T-helper 2 cell (primary cell): ENCODE results near the gene FBXO33.

Experiments used
- DNase-seq, 5 experiments: peaks; one replicate each; pipeline versions ENCODE4 v3.0.0 to v3.0.0-alpha.2; 2012 to 2022
- total RNA-seq, 2 donors: gene quantifications; one replicate each; lab custom pipeline; 2026; lab: John Stamatoyannopoulos, UW

FBXO33 gene, protein sequence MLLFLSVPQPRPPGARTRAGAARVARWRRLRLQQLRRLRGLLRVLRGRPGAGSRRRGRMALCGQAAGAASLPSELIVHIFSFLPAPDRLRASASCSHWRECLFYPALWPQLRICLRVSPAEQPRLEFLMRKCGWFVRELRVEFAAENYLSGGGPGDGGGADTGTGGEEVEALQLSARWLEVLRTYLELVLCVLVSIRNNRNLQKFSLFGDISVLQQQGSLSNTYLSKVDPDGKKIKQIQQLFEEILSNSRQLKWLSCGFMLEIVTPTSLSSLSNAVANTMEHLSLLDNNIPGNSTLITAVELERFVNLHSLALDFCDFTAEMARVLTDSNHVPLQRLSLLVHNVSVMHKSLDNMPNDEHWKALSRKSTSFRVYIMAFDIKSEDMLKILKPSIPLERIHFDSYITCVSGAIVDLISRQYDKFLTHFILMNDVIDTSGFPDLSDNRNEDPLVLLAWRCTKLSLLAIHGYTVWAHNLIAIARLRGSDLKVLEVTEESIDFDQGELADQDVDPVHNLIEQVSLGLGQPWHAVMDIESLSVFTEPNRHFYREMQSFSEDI
- 98.5 to 184 reads per million in 2 donors for total RNA-seq

- peak; percentile 89 to 98 (median 94) for DNase-seq
Observed at GRCh38 chr14:39432179-39432618, at the start of gene FBXO33. TSS of gene FBXO33 (minus strand) at chr14:39432433. CDS start at chr14:39432162, 271 bp downstream.

- no peak for DNase-seq
Observed at GRCh38 chr14:39474416-39474911, 42.2 kb upstream of the FBXO33 start.

DNA sequence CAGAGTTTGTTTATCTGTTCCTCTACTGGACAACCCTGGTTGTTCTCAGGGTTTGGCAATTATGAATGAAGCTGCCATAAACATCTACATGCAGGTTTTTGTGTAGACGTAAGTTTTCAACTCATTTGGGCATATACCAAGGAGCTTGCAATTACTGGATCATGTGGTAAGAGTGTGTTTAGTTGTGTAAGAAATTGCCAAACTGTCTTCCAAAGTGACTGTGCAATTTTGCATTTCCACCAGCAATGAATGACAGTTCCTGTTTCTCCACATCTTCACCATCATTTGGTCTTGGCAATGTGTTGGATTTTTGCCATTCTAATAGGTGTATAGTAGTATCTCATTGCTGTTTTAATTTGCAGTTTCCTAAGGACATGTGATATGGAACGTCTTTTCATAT is 39.8 kb upstream of the FBXO33 start:
- DNase-seq: no peak

GRCh38 chr14:39469094-39469710 is 37.0 kb upstream of the FBXO33 start:
- peak in 2 of 5 experiments; percentile 5 to 34 for DNase-seq

- peak in 1 of 5 experiments; percentile 38 for DNase-seq
Observed at GRCh38 chr14:39467889-39468524, 35.8 kb upstream of the FBXO33 start.

GRCh38 chr14:39459795-39460478 is 27.7 kb upstream of the FBXO33 start:
- no peak for DNase-seq

GRCh38 chr14:39456702-39457250 is 24.5 kb upstream of the FBXO33 start:
- no peak for DNase-seq

DNA sequence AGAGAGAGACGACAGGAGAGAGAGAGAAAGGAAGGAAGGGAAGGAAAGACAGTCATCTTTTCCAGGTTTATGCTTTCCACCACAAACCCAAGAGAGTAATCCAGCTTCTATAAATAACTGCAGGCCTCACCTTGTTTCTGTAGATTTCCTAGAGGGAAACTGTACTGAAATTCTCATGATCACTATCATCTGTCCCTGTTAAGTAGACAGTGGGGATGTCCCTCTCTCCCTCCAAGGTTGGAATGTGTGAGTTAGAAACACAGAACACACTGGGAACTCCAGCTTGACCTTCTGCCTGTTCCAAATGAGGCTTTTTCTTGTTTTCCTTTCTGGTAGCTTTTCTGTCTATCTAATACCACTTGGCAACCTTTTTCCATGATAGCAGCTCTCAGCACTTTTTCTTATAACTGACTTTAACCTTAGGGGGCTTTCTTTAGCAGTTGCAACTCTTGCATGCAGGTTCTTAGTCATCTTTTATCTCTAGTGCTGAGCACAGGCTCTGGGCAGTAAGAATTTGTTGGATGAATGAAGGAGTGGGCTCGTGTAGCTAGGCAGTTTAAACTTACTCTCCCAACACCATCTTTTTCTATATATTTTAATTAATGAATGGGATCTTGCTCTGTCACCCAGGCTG is 22.8 kb upstream of the FBXO33 start:
- no peak for DNase-seq

- DNase-seq: no peak
Observed at GRCh38 chr14:39452680-39453079, 20.4 kb upstream of the FBXO33 start.

- peak in 1 of 5 experiments; percentile 62 for DNase-seq
Observed at GRCh38 chr14:39451811-39452210, 19.6 kb upstream of the FBXO33 start.

DNA sequence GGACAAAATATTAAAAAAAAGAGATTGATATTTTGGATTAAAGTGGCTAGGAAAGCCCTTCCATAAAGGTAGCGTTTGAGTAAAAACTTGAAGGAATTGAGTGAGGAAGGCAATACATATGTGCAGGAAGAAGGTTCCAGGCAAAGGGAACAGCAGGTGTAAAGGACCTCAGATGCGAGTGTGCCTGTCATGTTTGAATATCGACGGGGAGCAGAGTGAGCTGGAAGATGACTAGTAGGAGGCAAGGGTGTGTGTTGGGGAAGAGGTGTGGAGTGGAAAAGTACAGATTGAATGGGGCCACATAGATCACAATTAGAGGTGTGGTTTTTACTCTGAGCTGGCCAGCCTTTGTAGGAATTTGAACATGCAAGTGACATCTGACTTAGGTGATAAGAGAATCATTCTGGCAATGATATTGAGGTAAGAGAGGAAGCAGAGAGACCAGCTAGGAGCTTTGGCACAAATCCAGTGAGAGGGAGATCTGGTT is 15.0 kb upstream of the FBXO33 start:
- DNase-seq: no peak

GRCh38 chr14:39446131-39446744 is 14.0 kb upstream of the FBXO33 start:
- no peak for DNase-seq

GRCh38 chr14:39442293-39442692 is 10.1 kb upstream of the FBXO33 start:
- DNase-seq: no peak

GRCh38 chr14:39441805-39442204 is 9.6 kb upstream of the FBXO33 start:
- no peak for DNase-seq

- DNase-seq: no peak
Observed at GRCh38 chr14:39440975-39441374, 8.7 kb upstream of the FBXO33 start.

DNA sequence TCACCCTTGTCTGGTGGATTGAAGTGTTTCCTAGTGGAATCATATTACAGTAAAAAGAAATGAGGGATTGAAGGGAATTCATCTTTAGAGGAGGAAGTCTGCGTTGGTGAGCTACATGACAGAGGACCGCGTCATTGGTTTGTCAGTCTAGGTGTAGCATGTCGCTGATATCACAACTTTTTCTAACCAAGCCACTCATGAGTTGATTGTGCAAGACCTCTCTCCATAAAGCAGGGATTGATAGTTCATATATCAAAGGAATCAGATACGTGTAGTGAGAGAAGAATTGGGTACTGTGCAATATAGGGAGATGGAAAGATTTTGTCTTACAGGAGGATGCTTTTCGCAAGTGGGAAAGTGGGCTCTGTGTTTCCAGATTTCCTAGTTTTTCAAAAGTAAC is 3.0 kb upstream of the FBXO33 start:
- DNase-seq: no peak

DNA sequence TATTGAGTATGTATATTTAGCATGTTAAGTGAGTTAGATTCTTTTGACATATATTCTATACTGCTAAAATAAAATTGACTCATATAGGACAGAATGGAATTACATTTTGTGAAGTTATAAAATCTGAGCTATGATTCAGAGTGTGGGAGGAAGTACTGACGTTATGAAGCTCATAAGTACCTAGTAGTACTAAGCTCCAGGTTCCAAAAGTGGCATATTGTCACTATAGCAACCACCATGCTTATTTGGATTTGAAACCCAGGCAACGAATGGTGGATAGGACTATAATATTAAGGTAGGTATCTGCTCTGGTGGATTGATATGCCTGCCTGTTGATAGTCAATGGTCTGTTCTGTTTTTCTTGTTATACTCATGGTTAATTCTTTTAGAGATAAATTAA is 2.2 kb upstream of the FBXO33 start:
- DNase-seq: no peak

GRCh38 chr14:39433452-39433813 is 1.2 kb upstream of the FBXO33 start:
- DNase-seq: no peak

DNA sequence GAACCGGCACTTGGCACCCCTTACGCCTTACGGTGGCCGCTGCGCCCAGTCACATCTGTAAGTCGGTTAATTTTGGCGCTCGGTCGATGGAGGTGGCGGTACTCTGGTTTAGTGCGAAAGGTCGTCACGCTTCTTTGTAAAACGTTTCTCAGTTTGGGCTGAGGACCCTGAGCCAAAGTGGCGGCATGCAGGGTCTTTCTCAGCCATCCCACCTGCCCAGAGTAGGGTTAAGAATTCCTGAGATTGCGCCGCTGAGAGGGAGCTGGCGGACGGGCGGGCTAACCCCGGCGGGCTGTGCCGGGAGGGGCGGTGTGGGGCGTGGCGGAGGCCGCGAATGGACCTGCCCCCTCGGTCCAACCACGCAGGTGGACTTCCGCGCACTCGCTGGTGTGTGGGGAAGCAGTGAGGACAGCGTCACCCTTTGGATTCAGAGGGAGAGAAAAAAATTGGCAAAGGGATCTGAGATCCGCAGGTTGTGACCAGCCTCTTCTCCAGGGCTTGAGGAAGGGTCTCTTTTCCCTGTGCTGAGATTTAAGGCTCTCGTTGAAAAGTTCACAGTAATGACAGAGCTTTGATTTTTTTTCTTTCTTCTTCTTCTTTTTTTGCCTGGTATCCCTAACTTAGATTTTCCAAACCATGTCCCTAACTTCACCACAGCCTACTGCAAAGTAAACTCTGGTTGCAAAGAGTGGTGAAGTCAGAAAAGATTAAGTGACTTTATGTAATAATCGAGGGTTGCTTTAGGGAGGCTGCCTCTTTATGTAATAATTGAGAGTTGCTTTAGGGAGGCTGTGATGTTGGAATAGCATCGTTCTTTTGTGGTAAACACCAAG is 602 bp upstream of the FBXO33 start:
- DNase-seq: peak; percentile 55 to 82 (median 73)
